Astrocyte (in vitro differentiated cells and primary cell): Measurements from ENCODE around the gene NPL.

Experiments used
- CTCF ChIP-seq: IDR thresholded peaks from 2 replicates; pipeline ENCODE4 v1.5.1; 2011; ENCODE audit warnings: low read depth, mild to moderate bottlenecking, inconsistent platforms, low read length, moderate library complexity; ENCODE audit not compliant: insufficient read depth
- EZH2 ChIP-seq: IDR thresholded peaks from 2 replicates; pipeline ENCODE4 v1.6.1; 2012; ENCODE audit warnings: mild to moderate bottlenecking, low read length, inconsistent platforms; ENCODE audit not compliant: insufficient read depth

- TF ChIP-seq CTCF (no peak), EZH2 (no peak)
These were observed 87.8 kb downstream of the NPL start for GRCh38 chr1:182877331-182877730.
